Kidney (tissue), 14 donors: Measurements from ENCODE around the gene PDE10A. TPM values are rescaled to one million over a fixed set of nuclear protein-coding genes. Genes with fewer than 3 reads are reported as not detected.

Experiments
- DNase-seq, 5 donors: peaks; one replicate each; pipeline ENCODE4 v3.0.0-alpha.2; 2013 to 2020
- FAIRE-seq: peaks from 2 replicates; lab custom pipeline; 2012; peaks lifted over from hg19 to GRCh38; lab: Jason Lieb, UNC
- H3K27ac ChIP-seq, 2 donors: one replicate each; pipeline ENCODE4 v1.7.0; 2013; ENCODE audit warnings: low read depth in 2 of 2, low read length in 2 of 2, inconsistent platforms in 1 of 2
- H3K27me3 ChIP-seq: one replicate; pipeline ENCODE4 v1.7.1; 2013; ENCODE audit warnings: low read length, inconsistent platforms; ENCODE audit not compliant: control insufficient read depth, insufficient read depth
- H3K36me3 ChIP-seq, 3 donors: one replicate each; pipeline versions ENCODE4 v1.7.0 to v1.7.1; 2013; ENCODE audit warnings: low read length in 3 of 3, control low read depth in 1 of 3, inconsistent platforms in 1 of 3; ENCODE audit not compliant: insufficient read depth in 3 of 3, control insufficient read depth in 2 of 3
- H3K4me1 ChIP-seq, 3 donors: one replicate each; pipeline versions ENCODE4 v1.7.0 to v1.7.1; 2013; ENCODE audit warnings: low read length in 3 of 3, inconsistent platforms in 1 of 3, low read depth in 1 of 3; ENCODE audit not compliant: control insufficient read depth in 2 of 3, insufficient read depth in 2 of 3
- H3K4me3 ChIP-seq, 3 donors: one replicate each; pipeline versions ENCODE4 v1.7.0 to v1.8.1; 2013; ENCODE audit warnings: low read length in 3 of 3, control low read depth in 1 of 3, inconsistent platforms in 1 of 3
- H3K9ac ChIP-seq, 3 donors: one replicate each; pipeline versions ENCODE4 v1.7.0 to v1.7.1; 2013; ENCODE audit warnings: low read length in 3 of 3, control low read depth in 1 of 3, inconsistent platforms in 1 of 3
- H3K9me3 ChIP-seq, 3 donors: one replicate each; pipeline versions ENCODE4 v1.7.0 to v1.7.1; 2013; ENCODE audit warnings: low read length in 3 of 3, control low read depth in 1 of 3, inconsistent platforms in 1 of 3; ENCODE audit not compliant: control insufficient read depth in 2 of 3, insufficient read depth in 1 of 3
- intact Hi-C: fragments of 100-400 bp; cut with DNase I; formaldehyde crosslinking; loops from one replicate; pipeline ENCODE4 v1.11.1; 2022
- polyA plus RNA-seq: library from polyadenylated mRNA; stranded (reverse); fragments of 350-450 nt; fragmentation: Illumina TruSeq; extraction: RNeasy Lipid Tissue Mini Kit (QIAGEN cat#74804); gene quantifications from one replicate; pipeline ENCODE4 v1.2.3, GENCODE V29; 2014; ENCODE audit warnings: low read depth, low replicate concordance; ENCODE audit not compliant: insufficient read depth
- total RNA-seq: library from RNA; stranded (reverse); fragmentation: NEBNext Ultra II Directional; extraction: Animal tissue kit (Norgen Biotek cat#: 25700); gene quantifications from one replicate; pipeline ENCODE4 v1.2.1, GENCODE V29; 2021
- TF ChIP-seq, protein P1 (sequence below): IDR thresholded peaks from 3 replicates; pipeline ENCODE4 v1.5.1; 2012; ENCODE audit warnings: mild to moderate bottlenecking, moderate library complexity, borderline replicate concordance; ENCODE audit not compliant: insufficient read depth; ENCODE audit errors: extremely low read depth
- donor health status: control.
- donor health status: control.
- donor health status: control.
- donor health status: control.
- donor health status: control.
- donor health status: DM: yes; HTN: yes; CAD: no.
- donor health status: Normal renal cell carcinoma (clear cell type).

Gene PDE10A
- total and polyA plus RNA-seq, 2 donors from 2014 or later: 4.8 to 23.1 TPM

DNA sequence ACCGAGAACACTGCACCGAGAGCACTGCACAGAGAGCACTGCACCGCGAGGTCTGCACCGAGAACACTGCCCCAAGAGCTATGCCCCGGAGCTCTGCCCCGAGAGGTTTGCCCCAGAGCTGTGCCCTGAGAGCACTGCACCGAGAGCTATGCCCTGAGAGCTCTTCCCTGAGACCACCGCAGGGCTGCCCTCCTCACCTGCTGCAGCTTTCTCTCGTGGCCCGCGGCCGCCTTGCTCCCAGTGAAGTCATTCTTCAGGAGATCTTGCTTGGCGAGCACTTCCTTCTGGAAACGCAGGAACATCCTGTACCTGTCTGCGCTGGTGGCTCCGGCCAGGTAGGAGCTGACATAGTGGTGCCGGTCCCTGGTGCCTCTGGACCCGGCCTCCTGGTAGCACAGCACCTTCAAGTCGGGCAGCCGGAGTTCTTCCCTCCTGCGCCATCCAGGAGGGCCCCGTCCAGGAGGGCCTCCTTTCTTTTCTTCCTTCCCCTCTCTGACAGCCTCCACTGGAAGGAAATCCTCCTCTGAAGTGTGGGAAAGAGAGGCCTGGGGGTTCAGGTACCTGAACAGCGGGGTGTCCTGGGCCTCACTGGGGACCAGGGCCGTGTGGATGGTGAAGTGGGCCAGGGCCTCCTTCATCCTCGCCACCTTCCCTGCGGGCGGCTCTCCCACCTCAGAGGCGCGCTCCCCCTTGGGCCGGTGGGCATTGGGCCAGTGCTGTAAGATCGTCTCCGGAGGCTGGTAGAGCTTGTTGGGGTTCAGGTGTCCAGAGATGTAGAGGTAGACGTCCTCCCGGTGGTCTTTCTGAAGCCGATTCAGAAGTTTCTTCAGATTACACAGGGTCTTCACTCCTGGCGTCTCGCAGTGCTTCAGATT lies 361.4 kb downstream of the PDE10A start:
- Histone ChIP-seq H3K4me1 (no peaks in the 10 kb centered on the region), H3K27me3 (no peaks in the 10 kb centered on the region), H3K9me3 (no peaks in the 10 kb centered on the region), H3K4me3 (no peak overlapping the region), H3K9ac (no peak overlapping the region), H3K27ac (no peak overlapping the region), H3K36me3 (no peaks in the 10 kb centered on the region)
- FAIRE-seq (no peak), DNase-seq (peak in 1 of 5 donors; percentile 69)
- intact Hi-C loops: no loop called here
- TF ChIP-seq, protein P1, sequence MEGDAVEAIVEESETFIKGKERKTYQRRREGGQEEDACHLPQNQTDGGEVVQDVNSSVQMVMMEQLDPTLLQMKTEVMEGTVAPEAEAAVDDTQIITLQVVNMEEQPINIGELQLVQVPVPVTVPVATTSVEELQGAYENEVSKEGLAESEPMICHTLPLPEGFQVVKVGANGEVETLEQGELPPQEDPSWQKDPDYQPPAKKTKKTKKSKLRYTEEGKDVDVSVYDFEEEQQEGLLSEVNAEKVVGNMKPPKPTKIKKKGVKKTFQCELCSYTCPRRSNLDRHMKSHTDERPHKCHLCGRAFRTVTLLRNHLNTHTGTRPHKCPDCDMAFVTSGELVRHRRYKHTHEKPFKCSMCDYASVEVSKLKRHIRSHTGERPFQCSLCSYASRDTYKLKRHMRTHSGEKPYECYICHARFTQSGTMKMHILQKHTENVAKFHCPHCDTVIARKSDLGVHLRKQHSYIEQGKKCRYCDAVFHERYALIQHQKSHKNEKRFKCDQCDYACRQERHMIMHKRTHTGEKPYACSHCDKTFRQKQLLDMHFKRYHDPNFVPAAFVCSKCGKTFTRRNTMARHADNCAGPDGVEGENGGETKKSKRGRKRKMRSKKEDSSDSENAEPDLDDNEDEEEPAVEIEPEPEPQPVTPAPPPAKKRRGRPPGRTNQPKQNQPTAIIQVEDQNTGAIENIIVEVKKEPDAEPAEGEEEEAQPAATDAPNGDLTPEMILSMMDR: no peak

DNA sequence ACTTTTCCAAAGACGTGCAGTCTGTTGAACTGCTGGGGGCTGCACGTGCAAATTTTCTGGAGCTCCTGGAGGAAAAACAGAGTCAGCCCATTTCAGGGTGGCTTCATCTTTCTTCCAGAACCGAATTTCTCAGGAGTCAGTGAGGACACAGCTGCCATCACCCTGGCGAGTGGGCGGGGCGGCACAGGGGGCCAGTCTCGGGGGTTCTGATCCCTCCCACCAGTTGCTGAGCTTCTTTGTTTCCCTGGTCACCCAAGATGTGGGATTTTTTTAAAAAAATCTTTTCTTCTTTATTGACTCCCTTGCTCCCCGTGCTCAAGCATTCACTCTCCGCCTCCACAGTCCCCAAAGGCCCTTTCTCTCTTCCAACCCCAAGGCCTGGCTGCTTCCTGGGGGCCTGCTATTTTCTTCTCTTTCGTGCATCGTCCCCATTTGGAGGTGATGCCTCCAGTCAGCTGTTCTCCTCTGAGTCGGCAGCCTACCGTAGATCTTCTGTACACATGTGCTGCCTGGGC lies 362.6 kb downstream of the PDE10A start:
- H3K36me3 ChIP-seq: no peaks in the 10 kb centered on the region
- no peak overlapping the region for H3K4me3 ChIP-seq
- TF ChIP-seq, protein P1: no peak
- no peaks in the 10 kb centered on the region for H3K4me1 ChIP-seq
- no peak overlapping the region for H3K27ac ChIP-seq
- DNase-seq (no peak), FAIRE-seq (no peak)
- no peaks in the 10 kb centered on the region for H3K27me3 ChIP-seq
- no peaks in the 10 kb centered on the region for H3K9me3 ChIP-seq
- H3K9ac ChIP-seq: no peak overlapping the region
- intact Hi-C loops: no loop called here

DNA sequence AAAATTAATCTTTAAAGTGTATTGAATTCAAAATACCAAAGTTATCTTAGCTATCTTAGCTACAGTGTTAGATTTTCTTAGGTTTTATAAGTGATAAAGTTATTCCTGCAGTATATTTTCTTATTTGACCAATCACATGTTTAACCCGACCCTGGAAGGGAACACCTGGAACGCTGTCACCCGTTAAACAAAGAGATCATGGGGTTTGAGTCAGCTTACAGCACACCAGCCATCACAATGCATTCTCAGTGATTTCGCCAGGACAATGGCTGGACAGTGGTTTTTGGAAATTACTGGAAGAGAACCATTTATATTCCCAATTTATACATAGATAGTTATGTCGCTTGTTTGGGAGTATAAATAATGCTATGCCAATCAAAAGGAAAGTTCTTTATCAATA lies 364.2 kb downstream of the PDE10A start:
- no peak overlapping the region for H3K9ac ChIP-seq
- H3K27me3 ChIP-seq: no peaks in the 10 kb centered on the region
- TF ChIP-seq, protein P1: no peak
- no peaks in the 10 kb centered on the region for H3K9me3 ChIP-seq
- FAIRE-seq (no peak), DNase-seq (no peak)
- no peaks in the 10 kb centered on the region for H3K36me3 ChIP-seq
- H3K27ac ChIP-seq: no peak overlapping the region
- H3K4me1 ChIP-seq: no peaks in the 10 kb centered on the region
- intact Hi-C loops: no loop called here
- H3K4me3 ChIP-seq: no peak overlapping the region
